ENCODE data around the gene GSC2. TPM values are rescaled to one million over a fixed set of nuclear protein-coding genes. Genes with fewer than 3 reads are reported as not detected.

GSC2 gene
- total and polyA plus RNA-seq, 2 of the 8 experiments (the other 6 are each of a cell fraction or from before 2014, with no cell fraction given) = 0.17 to 0.48 TPM

- peak in 1 of 2 experiments; percentile 62; a peak in 1 of 4 replicates for TF ChIP-seq HDAC2 (IDR thresholded peaks at IDR 0.05; ENCODE audit: borderline replicate concordance in 1 of 2, low read depth in 2 of 2, low read length in 2 of 2)
- no peak for TF ChIP-seq TBP (IDR thresholded peaks at IDR 0.05; ENCODE audit: low read depth, low read length)
- TF ChIP-seq TAF1 (IDR thresholded peaks at IDR 0.05; ENCODE audit: low read depth, low read length) = peak; percentile 45; the same call in 1 of the 2 replicates
- 0 out of 4 replicates have a peak, but pooled peaks of 1 of the 2 experiments have one; percentile 58 for TF ChIP-seq SIN3A (conservative IDR thresholded peaks at IDR 0.05 in 1 of 2, IDR thresholded peaks at IDR 0.05 in 1 of 2; ENCODE audit: low read depth in 1 of 2, low read length in 2 of 2)
Measured at GRCh38 chr22:19179497-19180048, 29.5 kb upstream of the GSC2 start (continued).

Measured in H1 (cell line).